Inflammatory macrophage treated with lipopolysaccharide for 4 hours (primary cell): ENCODE results near the gene PRKCZ.
"Not testable (repeated sequence)": the region's sequence is repeated elsewhere in the genome, so short reads cannot be mapped to it uniquely, and the experiment has no call there.

ENCODE experiments used
- DNase-seq: peaks from one replicate; pipeline ENCODE4 v3.0.0-alpha.2; 2020

The PRKCZ gene

GRCh38 chr1:2139156-2139555 lies 88.9 kb downstream of the PRKCZ start:
- not testable (repeated sequence) for DNase-seq

GRCh38 chr1:2141025-2141424 lies 90.8 kb downstream of the PRKCZ start:
- DNase-seq, result no peak

- DNase-seq, result no peak
Measured at GRCh38 chr1:2143814-2144500, 93.7 kb downstream of the PRKCZ start.

DNA sequence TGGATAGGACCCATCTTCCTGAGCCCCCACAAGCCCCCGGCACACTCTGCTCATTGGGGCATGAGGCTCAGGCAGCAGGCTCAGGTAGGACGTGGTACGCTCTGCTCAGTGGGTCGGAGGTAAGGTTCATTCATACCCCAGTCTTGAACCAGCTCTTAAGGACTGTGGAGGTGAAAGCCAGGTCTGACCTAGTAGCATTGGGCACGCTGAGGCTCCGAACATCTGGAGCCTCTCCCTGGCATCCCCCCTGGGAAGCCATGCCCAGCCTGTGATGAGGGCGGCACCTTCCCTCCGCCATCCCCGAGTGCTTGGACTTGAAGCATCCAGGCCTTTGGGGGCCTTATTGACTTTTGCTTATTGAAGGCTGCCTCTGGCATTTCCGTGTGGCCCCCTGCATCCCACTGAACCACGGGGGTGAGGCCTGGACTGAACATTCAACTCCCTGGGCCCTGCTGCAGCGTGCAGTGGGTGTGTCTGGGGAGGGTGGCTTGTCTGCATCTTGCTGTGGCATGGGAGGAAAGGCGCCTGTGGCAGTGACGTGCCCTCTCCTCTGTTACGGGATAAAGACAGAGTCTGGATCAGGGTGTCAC lies 94.4 kb downstream of the PRKCZ start:
- no peak for DNase-seq

DNA sequence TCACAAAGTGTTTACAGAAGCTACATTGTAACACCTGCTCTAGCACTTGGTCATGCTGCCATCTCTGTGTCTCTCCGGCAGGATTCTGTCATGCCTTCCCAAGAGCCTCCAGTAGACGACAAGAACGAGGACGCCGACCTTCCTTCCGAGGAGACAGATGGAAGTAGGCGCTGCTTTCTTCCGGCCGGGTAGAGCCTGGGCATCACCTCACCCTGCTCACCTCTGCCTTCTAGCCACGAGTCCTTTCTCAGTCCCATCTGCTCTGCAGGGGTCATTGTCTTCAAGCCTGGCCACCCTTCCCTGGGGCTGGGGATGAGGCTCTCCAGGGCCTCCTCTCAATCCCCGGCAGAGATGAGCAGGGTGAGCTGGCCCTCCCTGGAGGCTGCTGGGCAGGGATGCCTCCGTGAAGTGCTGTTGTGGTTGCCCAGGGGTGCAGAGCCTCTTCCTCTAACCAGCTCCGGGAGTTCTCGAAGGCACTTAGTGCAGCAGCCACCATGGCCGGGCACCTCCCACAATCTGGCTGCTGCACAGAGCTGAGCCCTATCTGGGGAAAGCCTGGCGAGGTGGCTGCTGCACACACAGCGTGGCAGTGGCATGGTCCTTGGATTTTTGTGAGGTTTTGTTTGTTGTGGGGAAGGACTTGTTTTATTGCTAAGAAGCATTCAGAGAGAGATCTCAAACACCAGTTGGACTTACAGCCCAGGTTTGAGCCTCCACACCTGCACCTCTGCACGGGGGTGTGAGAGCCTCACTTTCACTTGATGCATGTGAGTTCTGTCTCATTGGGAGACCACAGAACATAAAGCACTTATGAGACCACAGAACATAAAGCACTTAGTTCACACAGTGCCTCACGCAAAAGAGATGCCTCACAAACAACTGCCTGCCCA lies 96.0 kb downstream of the PRKCZ start:
- DNase-seq, result no peak

DNA sequence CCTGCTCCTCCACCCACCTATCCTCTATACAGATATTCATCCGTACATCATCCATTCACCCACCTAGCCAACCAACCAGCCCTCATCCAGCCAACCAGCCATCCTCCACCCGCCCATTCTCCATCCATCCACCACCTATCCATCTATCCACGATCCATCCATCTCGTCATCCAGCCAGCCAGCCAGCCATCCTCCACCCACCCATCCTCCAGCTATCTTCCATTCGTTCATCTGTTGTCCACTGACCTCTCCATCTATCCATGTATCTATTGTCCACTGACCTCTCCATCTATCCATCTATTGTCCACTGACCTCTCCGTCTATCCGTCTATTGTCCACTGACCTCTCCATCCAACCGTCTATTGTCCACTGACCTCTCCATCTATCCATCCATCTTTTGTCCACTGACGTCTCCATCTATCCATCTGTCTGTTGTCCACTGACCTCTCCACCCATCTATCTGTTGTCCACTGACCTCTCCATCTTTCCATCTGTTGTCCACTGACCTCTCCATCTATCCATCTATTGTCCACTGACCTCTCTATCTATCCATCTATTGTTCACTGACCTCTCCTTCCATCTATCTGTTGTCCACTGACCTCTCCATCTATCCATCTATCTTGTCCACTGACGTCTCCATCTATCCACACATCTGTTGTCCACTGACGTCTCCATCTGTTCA lies 96.8 kb downstream of the PRKCZ start:
- DNase-seq, result no peak

GRCh38 chr1:2147869-2148268 lies 97.7 kb downstream of the PRKCZ start:
- DNase-seq, result not testable (repeated sequence)

GRCh38 chr1:2148691-2149090 lies 98.5 kb downstream of the PRKCZ start:
- peak; percentile 63 for DNase-seq

DNA sequence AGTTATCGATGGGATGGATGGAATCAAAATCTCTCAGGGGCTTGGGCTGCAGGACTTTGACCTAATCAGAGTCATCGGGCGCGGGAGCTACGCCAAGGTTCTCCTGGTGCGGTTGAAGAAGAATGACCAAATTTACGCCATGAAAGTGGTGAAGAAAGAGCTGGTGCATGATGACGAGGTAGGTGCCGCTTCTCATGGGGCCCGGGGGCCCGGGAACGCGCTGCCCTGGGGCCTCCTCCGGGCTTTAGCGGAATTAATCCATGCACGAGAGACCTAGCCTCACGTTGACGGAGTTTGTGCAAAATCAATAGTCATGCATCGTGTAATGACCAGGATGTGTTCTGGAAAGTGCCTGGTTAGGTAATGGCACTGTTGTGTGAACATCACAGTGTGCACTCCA lies 100.6 kb downstream of the PRKCZ start:
- DNase-seq, result peak; percentile 18

- peak; percentile 86 for DNase-seq
Measured at GRCh38 chr1:2151252-2151651, 101.0 kb downstream of the PRKCZ start.

- no peak for DNase-seq
Measured at GRCh38 chr1:2151911-2152310, 101.7 kb downstream of the PRKCZ start.

DNA sequence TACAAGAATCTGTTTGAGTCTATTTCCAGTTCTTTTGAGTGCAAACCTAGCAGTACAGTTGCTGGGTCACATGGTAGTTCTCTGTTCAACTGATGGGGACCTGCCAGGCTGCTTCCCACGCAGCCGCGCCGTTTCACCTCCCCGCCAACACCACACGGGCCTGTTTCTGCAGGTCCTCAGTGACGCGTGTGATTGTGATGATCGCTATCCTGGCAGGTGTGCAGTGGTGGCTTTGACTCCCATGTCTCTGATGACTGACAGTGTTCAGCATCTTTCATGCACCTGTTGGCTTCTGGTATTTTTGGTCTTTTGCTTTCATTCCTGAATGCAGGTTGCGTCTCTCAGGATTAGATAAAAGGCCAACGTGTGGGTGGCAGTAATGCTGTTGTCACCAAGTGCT lies 102.7 kb downstream of the PRKCZ start:
- no peak for DNase-seq

DNA sequence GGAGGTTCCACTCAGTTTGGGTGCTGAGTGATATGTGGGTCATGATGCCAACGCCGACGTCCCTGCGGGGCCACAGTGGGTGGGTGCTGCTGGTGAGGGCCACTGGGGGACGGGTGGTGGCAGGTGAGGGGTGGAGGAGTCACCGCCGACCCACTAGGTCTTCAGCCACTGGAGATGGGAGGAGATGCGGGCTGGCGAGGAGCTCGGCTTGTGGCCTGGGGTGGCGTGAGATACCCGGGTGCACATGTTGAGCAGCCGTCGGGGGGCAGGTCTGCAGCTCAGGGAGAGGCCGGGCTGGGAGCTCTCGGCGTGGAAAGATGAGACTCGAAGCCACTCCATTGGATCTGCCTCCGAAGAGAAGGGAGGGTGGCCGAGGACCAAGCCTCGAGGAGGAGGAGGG lies 103.8 kb downstream of the PRKCZ start:
- DNase-seq, result no peak

DNA sequence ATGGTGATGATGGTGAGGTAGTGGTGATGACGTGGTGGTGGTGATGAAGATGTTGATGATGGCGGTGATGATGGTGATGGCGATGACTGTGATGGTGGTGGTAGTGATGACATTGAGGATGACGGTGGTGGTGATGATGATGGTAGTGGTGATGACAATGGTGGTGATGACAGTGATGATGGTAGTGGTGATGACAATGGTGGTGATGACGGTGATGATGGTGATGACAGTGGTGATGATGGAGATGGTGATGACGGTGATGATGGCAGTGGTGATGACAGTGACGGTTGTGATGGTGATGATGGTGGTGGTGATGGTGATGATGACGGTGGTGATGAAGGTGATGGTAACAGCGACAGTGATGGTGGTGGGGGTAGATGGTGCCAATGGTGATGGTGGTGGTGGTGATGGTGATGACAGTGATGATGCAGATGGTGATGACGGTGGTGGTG lies 105.0 kb downstream of the PRKCZ start:
- DNase-seq, result no peak

GRCh38 chr1:2155788-2156187 lies 105.6 kb downstream of the PRKCZ start:
- no peak for DNase-seq

- no peak for DNase-seq
Measured at GRCh38 chr1:2156866-2157265, 106.7 kb downstream of the PRKCZ start.

- DNase-seq, result no peak
Measured at GRCh38 chr1:2157856-2158255, 107.6 kb downstream of the PRKCZ start.

- DNase-seq, result no peak
Measured at GRCh38 chr1:2158272-2158671, 108.1 kb downstream of the PRKCZ start.

DNA sequence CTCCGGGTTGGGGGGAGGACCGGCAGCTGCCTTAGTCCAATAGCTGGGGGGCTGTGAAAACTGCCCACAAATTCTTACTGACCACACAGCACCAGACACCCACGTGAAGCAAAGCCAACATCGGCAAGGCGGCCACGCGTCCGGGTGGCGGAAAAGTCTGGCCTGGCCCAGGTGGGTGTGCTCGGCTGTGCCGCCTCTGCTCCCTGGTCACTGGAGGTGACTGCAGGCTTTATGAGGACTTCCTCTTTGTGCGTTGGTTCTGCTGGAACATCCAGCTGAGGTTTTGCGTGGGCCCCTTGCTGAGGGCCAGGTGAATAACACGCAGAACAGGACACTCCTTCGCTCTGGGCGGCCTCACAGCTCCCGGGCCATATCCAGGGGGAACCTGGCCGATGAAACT lies 108.9 kb downstream of the PRKCZ start:
- no peak for DNase-seq

DNA sequence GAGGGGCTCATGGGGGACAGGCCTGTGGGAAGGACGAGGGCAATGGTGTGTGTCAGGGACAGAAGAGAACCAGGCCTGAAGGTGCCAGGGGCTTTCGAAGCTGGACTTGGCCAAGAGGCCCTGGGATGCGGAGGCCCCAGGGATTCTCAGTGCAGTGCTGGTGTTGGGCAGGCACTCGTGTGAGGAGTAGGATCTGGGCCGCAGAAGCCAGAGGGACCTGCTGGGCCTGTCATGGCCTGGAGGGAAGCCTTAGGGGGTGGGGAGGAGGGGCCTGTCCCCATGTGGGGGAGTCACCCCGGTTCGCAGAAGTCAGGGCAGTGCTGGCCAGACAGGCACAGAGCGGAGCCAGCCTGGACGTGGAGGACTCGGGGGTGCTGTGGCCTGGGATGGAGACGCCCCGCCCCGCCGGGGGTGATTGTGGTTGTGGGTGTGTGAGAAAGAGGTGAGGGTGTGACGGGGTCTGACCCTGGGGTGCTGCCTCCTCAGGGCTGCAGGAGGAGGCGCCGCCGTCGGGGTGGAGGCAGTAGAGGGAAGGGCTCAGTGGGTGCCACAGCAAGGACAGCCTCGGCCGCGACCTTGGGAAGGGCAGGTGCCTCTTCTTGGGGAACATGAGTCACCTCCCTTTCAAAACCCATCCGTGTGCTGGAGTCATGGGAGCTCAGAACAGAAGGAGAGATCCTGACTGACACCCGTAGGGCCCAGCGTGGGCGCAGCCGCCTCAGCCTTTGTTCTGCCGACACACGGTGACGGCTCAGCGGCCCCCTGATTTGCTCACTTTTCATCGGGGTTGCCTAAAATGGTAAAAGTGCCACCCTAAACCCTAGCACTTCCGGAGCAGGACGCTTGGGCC lies 110.5 kb downstream of the PRKCZ start:
- DNase-seq, result no peak

DNA sequence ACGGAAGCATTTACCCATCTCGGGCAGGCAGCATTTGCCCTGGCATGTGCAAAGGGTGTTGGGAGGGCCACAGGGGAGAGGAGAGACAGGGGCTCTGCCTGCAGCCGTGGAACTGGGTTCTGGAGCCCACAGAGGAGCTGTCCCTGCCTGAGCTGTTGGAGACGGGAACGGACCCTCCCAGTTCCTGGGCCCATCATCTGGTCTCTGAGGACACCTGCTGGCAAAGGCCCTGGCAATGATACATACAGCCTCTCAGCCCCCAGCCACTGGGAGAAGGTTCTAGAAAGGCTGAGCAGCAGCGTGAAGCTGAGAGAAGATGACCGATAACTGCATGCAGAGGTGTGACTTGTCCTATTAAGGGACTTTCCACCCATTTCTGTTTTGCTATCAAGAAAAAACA lies 113.0 kb downstream of the PRKCZ start:
- no peak for DNase-seq

DNA sequence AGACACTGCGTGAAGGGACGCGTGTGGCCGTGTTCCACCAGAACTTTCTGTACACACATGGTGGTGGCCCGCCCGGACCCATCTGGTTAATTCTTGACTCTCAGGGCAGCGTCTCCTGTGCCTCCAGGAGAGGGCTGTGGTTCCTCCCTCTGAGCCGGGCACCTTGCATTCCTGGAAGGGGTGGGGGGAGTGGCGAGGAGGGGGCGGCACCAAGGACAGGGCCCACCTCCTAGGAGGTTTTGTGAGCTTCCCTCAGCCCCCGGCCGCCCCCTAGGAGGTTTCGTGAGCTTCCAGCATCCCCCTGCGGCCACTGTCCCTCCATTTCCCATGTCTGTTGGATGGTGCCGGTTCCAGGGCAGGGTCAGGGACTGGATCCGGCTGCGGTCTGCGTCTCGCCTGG lies 115.4 kb downstream of the PRKCZ start:
- no peak for DNase-seq
